HEK293T (cell line): ENCODE data around the gene EGLN1.
A peak's percentile ranks its signal among the peaks of the same experiment; 100 is the strongest.

Experiments
- CTCF ChIA-PET: fragments of 350-600 bp; formaldehyde crosslinking; extraction: SDS; loops from one replicate; lab custom pipeline; 2021; ENCODE audit warnings: antibody characterized with exemption, inconsistent platforms; lab: Yijun Ruan, JAX
- POLR2A ChIA-PET: fragments of 350-600 bp; formaldehyde crosslinking; extraction: SDS; loops from one replicate; lab custom pipeline; 2020; ENCODE audit warnings: antibody characterized with exemption, inconsistent platforms; lab: Yijun Ruan, JAX
- DNase-seq: peaks from one replicate; pipeline ENCODE4 v3.0.0; 2012; ENCODE audit warnings: mixed read lengths; ENCODE audit errors: extremely low spot score
- ARNT ChIP-seq: fragments of 450-650 bp; IDR thresholded peaks from 2 replicates; pipeline ENCODE4 v1.6.1; 2017; ENCODE audit warnings: mild to moderate bottlenecking
- BHLHE40 ChIP-seq: fragments of 450-650 bp; IDR thresholded peaks from 2 replicates; pipeline ENCODE4 v1.6.1; 2016; ENCODE audit warnings: mild to moderate bottlenecking, moderate library complexity, borderline replicate concordance
- CTBP1 ChIP-seq: fragments of 450-650 bp; IDR thresholded peaks from 2 replicates; pipeline ENCODE4 v1.6.1; 2016; ENCODE audit warnings: borderline replicate concordance
- ELF4 ChIP-seq: fragments of 450-650 bp; IDR thresholded peaks from 2 replicates; pipeline ENCODE4 v1.6.1; 2017; ENCODE audit warnings: antibody characterized with exemption
- FOXA1 ChIP-seq: fragments of 450-650 bp; IDR thresholded peaks from 2 replicates; pipeline ENCODE4 v1.6.1; 2016; ENCODE audit warnings: mild to moderate bottlenecking
- FOXK2 ChIP-seq: fragments of 450-650 bp; IDR thresholded peaks from 2 replicates; pipeline ENCODE4 v1.6.1; 2016; ENCODE audit warnings: mild to moderate bottlenecking
- FOXM1 ChIP-seq: fragments of 450-650 bp; IDR thresholded peaks from 2 replicates; pipeline ENCODE4 v1.6.1; 2017; ENCODE audit warnings: mild to moderate bottlenecking, borderline replicate concordance
- HDGF ChIP-seq: fragments of 450-650 bp; IDR thresholded peaks from 2 replicates; pipeline ENCODE4 v1.6.1; 2017; ENCODE audit warnings: antibody characterized with exemption, borderline replicate concordance
- L3MBTL2 ChIP-seq: fragments of 450-650 bp; conservative IDR thresholded peaks from 2 replicates; pipeline ENCODE4 v1.6.1; 2016; ENCODE audit warnings: mild to moderate bottlenecking
- LEF1 ChIP-seq: fragments of 450-650 bp; IDR thresholded peaks from 2 replicates; pipeline ENCODE4 v1.6.1; 2017; ENCODE audit warnings: mild to moderate bottlenecking, borderline replicate concordance
- NFRKB ChIP-seq: fragments of 450-650 bp; IDR thresholded peaks from 2 replicates; pipeline ENCODE4 v1.6.1; 2016; ENCODE audit warnings: mild to moderate bottlenecking, moderate library complexity
- PKNOX1 ChIP-seq: fragments of 450-650 bp; IDR thresholded peaks from 2 replicates; pipeline ENCODE4 v1.6.1; 2016
- SP1 ChIP-seq: fragments of 450-650 bp; IDR thresholded peaks from 2 replicates; pipeline ENCODE4 v1.6.1; 2017
- SUZ12 ChIP-seq: fragments of 450-650 bp; IDR thresholded peaks from 2 replicates; pipeline ENCODE4 v1.6.1; 2016; ENCODE audit warnings: mild to moderate bottlenecking
- TARDBP ChIP-seq: fragments of 450-650 bp; IDR thresholded peaks from 2 replicates; pipeline ENCODE4 v1.6.1; 2016
- ZNF384 ChIP-seq: fragments of 450-650 bp; IDR thresholded peaks from 2 replicates; pipeline ENCODE4 v1.6.1; 2016

EGLN1 gene

GRCh38 chr1:231383159-231383860, 38.8 kb downstream of the EGLN1 start:
- POLR2A ChIA-PET = no interaction called here

GRCh38 chr1:231382426-231382825, 39.7 kb downstream of the EGLN1 start:
- CTCF ChIA-PET = interaction anchor here (0.5 to 0.8 kb wide), 3 partner anchors 27 to 204 kb away, joined by 3 to 4 read pairs (median 3); no protein-coding TSS in a partner anchor
- TF ChIP-seq FOXK2 (no peak), SP1 (no peak), FOXA1 (no peak), PKNOX1 (no peak), ARNT (no peak), TARDBP (no peak), HDGF (no peak), ZNF384 (no peak), ELF4 (no peak), NFRKB (no peak), BHLHE40 (no peak), L3MBTL2 (no peak; the same call in 1 of the 2 replicates), SUZ12 (no peak), LEF1 (no peak)
- DNase-seq = no peak
- POLR2A ChIA-PET = no interaction called here

More at GRCh38 chr1:231383159-231383860, 38.8 kb downstream of the EGLN1 start:
- TF ChIP-seq PKNOX1 = peak; percentile 60; the same call in 1 of the 2 replicates
- TF ChIP-seq SUZ12 = no peak
- TF ChIP-seq FOXA1 = 0 out of 2 replicates have a peak, but pooled peaks have one; percentile 19
- peak; percentile 62; the same call in 1 of the 2 replicates for TF ChIP-seq FOXK2
- DNase-seq = no peak
- CTCF ChIA-PET = interaction anchor here (0.6 kb wide), 1 partner anchor 26 kb away, joined by 3 read pairs; no protein-coding TSS in a partner anchor

GRCh38 chr1:231381729-231382128, 40.4 kb downstream of the EGLN1 start:
- POLR2A ChIA-PET = no interaction called here
- CTCF ChIA-PET = interaction anchor here (0.5 to 0.8 kb wide), 2 partner anchors 37 to 205 kb away, joined by 3 to 4 read pairs; no protein-coding TSS in a partner anchor
- TF ChIP-seq SUZ12 = no peak

GRCh38 chr1:231376875-231377549, 45.1 kb downstream of the EGLN1 start:
- no peak for DNase-seq
- TF ChIP-seq BHLHE40 (no peak), SUZ12 (no peak), SP1 (no peak), TARDBP (no peak), HDGF (no peak)
- ChIA-PET POLR2A (interaction anchor here (1.0 kb wide), 1 partner anchor 39 kb away, joined by 3 read pairs; the partner anchor contains the start of genes EXOC8 and SPRTN), CTCF (no interaction called here)

More at GRCh38 chr1:231381729-231382128, 40.4 kb downstream of the EGLN1 start:
- no peak for DNase-seq

GRCh38 chr1:231376101-231376500, 46.0 kb downstream of the EGLN1 start:
- CTCF ChIA-PET = interaction anchor here (0.7 kb wide), 1 partner anchor 423 kb away, joined by 4 read pairs; no protein-coding TSS in a partner anchor
- no peak for TF ChIP-seq L3MBTL2
- TF ChIP-seq SP1 = no peak
- no peak for TF ChIP-seq ZNF384
- TF ChIP-seq NFRKB = no peak
- TF ChIP-seq ARNT = no peak
- TF ChIP-seq LEF1 = no peak
- no peak for TF ChIP-seq HDGF
- no peak for TF ChIP-seq FOXM1
- TF ChIP-seq FOXK2 = no peak
- TF ChIP-seq SUZ12 = no peak
- no peak for TF ChIP-seq TARDBP
- TF ChIP-seq PKNOX1 = no peak
- TF ChIP-seq ELF4 = no peak
- no peak for TF ChIP-seq FOXA1
- no peak for TF ChIP-seq CTBP1
- TF ChIP-seq BHLHE40 = no peak
- POLR2A ChIA-PET = no interaction called here
- no peak for DNase-seq

GRCh38 chr1:231374394-231374793, 47.7 kb downstream of the EGLN1 start:
- CTCF ChIA-PET = interaction anchor here (0.6 to 0.9 kb wide), 2 partner anchors 14 to 18 kb away, joined by 3 read pairs; no protein-coding TSS in a partner anchor
- TF ChIP-seq SUZ12 = no peak
- DNase-seq = no peak
- POLR2A ChIA-PET = no interaction called here
